GM21367 (cell line): ENCODE results near the gene GABBR2.
"Not testable (repeated sequence)": the region's sequence is repeated elsewhere in the genome, so short reads cannot be mapped to it uniquely, and the experiment has no call there.

Source experiments
- ATAC-seq: cut with Tn5 transposase; IDR thresholded peaks from one replicate; pipeline ENCODE4 v1.9.1; 2021; ENCODE audit not compliant: unreplicated experiment

GABBR2 gene

DNA sequence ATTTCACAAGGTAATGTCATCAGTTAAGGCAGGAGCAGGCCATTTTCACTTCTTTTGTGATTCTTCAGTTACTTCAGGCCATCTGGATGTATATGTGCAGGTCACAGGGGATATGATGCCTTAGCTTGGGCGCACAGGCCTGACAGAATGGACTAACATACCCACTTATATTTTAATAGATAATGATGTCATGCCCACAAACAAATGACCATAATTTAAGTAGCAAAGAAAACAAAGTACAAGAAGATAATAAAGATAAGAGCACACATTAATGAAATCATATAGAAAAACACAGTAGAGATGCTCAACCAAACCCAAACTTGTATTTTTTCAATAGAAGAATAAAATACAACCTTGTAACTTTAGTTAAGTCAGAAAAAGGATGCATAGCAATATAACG is 433.6 kb downstream of the GABBR2 start:
- no peak for ATAC-seq

- ATAC-seq: no peak
These were observed 436.7 kb downstream of the GABBR2 start for GRCh38 chr9:98272083-98272482.

- no peak for ATAC-seq
These were observed 437.3 kb downstream of the GABBR2 start for GRCh38 chr9:98271479-98271878.

- not testable (repeated sequence) for ATAC-seq
These were observed 438.5 kb downstream of the GABBR2 start for GRCh38 chr9:98270284-98270683.

DNA sequence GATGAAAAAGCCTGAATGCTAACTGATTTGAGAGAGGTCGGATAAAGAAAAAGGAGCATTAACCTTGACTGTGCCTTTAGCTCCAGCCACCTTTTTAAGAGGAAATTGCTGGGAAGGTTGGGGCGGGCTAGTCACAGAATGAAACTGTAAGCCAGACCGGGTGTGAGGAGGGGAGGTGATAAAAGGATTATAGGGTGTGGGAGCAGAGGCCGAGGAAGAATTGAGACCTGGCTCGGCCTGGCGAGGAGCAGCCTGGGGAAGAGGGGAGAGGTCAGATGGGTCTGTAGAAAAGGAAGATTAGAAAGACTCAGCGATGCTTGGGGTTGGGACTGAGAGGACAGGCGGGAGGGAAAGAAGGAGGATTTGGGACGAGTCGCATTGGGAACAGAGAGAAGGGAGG is 439.1 kb downstream of the GABBR2 start:
- ATAC-seq: not testable (repeated sequence)

- ATAC-seq: not testable (repeated sequence)
These were observed 441.2 kb downstream of the GABBR2 start for GRCh38 chr9:98267556-98267955.

DNA sequence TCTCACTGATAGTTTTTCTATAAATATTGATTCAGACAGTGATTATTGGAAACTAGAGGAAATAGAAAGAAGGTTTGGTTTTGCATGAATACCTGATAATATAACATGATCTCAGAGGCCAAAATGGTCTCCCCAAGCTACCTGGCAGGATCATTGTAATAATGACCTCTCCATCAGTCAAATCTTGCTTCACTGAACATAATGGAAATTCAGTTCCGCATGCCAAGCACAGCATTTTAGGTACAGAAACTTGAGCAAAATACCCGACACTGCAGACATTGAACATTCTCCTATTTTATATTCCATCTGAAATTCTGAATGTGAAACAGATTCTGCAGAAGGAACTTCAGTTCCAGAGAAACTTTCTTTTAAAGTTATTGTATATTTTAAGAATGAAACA is 444.2 kb downstream of the GABBR2 start:
- ATAC-seq: no peak

GRCh38 chr9:98263482-98264357 is 445.0 kb downstream of the GABBR2 start:
- ATAC-seq: no peak

- no peak for ATAC-seq
These were observed 445.7 kb downstream of the GABBR2 start for GRCh38 chr9:98263080-98263479.

DNA sequence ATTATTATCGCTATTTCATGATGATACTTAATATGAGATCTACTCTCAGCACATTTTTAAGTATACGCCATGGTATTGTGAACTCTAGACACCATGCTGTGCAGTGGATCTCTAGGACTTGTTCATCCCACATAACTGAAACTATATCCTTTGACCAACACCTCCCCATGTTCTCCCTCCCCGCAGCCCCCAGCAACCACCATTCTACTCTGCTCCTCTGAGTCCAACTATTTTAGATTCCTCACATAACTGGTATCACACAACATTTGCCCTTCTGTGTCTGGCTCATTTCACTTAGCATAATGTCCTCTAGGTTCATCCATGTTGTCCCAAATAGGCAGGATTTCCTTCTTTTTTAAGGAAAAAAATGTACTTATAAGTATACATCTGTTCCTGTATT is 446.7 kb downstream of the GABBR2 start:
- ATAC-seq: no peak

- no peak for ATAC-seq
These were observed 448.1 kb downstream of the GABBR2 start for GRCh38 chr9:98260635-98261034.

DNA sequence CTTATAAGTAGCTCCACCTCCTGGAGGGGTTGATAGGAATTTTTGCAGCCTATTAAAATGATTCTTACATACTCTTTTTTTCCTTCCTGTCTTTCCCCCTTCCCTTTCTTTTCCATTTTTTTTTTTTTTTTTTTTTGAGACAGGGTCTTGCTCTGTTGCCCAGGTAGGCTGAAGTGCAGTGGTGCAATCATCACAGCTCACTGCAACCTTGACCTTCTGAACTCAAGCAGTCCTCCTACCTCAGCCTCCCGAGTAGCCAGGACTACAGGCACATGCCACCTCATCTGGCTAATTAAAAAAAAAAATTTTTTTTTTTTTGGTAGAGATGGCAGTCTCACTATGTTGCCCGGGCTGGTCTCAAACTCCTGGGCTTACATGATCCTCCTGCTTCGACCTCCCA is 448.9 kb downstream of the GABBR2 start:
- no peak for ATAC-seq

GRCh38 chr9:98256756-98257155 is 452.0 kb downstream of the GABBR2 start:
- no peak for ATAC-seq

DNA sequence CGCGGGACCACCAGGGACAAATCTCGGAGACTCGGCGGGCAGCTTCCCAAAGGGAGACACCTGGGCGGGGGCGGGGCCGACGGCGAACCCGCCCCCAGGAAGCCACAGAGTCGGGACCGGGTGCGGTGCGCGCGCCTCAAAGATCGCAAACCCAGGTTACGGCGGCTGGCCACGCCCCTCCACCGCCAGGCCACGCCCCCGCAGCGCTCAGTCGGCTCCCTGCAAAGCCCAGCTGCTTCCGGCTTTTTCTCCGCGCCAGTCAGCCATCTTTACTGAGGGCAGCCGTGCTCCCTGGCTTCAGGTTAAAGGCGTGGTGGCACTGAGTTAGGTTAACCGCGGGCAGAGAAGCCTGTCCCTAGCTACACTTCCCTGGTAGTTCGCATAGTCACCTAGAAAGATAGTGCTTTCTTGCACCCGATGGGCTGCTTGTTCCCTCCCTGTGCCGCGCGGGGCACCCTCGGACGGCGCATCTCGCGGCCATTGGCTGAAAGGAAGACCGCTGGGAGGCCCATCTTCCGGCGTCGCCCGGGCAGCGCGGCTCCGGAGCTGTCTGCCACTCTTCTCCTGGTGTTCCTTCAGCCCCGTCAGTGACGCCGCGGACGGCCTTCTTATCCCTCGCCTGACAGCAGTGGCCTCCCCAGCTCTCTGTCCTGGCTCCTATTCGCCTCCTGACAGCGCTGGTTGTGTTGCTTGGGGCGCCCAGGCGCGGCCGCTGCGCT is 453.0 kb downstream of the GABBR2 start, which contains the start of gene TBC1D2:
TBC1D2 (minus strand) TSS at position 72 of the 719 bp plus-strand sequence. CDS start 108 bp downstream, outside the sequence.
- ATAC-seq: peak; percentile 81

DNA sequence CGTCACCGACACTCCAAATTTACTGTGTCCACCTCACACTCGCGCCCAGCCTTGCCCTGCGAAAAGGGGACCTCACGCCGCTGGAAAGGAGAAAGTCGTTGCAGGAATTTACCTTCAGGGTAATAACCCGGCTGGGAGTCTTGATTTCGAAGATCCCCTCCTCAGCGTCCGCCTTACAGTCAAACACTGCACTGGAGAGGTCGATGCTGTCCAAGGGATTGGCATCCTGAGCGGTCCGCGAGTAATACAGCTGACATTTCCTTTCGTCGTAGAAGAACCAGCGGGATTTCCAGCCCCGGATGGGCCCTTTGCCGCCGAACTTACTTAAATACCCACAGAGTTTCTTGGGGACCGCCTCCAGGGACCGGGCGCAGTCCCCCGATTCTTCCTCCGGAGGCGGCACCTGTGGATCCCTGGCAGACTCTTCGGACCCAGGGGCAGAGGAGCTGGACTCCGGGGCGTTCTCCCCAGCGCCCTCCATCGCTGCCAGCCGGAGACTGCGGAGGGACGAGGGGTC is 453.6 kb downstream of the GABBR2 start:
- no peak for ATAC-seq

DNA sequence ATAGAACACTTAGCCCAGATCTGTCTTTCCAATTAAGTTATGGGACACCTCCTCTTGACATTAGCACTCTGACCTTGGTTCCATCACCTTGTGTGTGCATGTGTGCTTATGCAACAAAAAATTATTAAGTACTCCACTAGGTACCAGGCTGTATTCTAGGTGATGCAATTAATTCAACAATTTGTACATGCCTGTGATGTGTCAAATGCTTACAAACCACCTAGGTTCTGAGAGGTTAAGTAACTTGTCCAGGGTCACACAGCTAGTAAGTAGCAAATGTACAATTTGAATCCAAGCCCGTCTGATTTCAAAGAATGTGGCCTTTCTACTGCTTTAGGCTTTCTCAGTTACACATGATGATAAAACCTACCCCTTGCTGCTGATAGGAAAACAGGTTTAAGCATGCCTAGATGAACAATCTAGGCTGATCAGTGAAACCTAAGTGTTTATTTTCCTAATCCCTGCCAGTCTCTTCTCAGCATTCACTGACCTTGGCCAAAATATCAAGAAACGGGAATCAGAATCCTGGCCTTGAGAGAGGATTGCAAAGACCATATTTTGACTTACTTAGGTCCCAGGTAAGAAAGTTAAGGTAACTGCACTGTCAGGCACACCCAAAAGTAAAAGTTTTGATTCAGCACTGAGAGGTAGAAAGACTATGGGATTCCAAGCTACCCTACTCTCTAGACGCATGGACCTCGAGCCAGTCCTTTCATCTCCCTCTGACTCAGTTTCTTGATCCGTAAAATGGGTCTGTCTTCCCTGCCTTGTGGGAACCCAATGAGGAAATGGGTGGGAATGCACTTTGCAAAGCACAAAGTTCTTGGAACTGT is 454.3 kb downstream of the GABBR2 start:
- no peak for ATAC-seq

DNA sequence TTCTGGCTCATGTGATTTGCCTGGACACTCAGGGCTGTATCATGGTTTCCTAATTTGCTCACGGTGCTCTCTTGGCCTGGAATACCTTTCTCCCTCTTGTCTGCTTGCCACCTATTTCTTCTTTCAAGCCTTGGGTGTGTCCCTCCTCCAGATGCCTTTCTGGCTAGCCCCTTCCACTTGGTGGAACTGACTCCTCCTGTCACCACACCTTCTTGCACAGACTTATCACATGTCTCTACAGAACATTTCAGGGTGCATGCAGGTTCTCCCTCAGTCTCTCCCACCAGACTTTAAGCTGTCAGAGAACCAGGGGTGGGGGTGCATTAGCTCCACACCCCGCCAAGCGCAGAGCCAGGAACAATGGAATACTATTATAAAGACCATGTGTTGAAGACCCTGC is 455.2 kb downstream of the GABBR2 start:
- no peak for ATAC-seq

DNA sequence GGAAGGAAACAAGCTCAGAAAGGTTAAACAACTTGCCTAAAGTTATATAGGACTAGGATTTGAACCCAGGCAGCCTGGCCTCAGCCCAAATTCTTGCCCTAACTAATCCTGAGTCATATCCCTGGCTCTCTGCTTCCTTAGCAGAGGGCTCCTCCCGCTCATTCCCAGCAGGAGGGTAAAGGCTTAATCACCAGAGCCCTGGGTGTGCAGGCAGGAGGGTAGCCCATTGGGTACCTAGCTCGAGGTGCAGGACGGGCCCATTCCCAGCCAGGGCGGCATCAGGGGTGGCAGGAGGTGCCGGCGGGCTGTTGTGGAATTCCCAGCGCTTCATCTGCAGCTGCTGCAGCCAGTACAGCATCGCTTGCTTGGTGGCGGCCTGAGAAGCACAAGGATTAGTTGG is 457.2 kb downstream of the GABBR2 start:
- no peak for ATAC-seq

GRCh38 chr9:98249771-98250170 is 459.0 kb downstream of the GABBR2 start:
- no peak for ATAC-seq

- no peak for ATAC-seq
These were observed 459.8 kb downstream of the GABBR2 start for GRCh38 chr9:98248737-98249474.
